ENCODE results near the gene ABLIM2. TPM values are rescaled to one million over a fixed set of nuclear protein-coding genes. Genes with fewer than 3 reads are reported as not detected.

The ABLIM2 gene
- total and polyA plus RNA-seq, 4 experiments from 2014 or later = 0.44 to 7.9 (median 3.8) TPM

DNA sequence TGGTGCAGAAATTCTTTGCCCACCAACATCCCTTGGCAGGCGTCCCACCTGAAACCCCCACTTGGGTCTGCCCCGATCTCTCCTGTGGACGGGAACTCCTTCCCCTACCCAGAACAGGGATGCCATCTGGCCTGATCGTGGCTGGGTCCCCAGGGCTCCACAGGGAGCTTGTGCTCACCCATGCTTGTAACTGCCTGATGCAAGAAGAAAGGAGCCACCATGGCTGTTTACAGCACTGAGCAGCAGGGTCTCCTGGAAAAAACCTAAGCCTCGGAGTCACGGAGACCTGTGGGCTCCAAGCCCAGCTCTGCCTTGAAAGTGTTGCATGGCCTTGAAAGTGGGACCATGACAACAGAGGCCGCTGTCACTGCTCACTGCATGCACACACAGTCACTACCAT, 117.4 kb downstream of the ABLIM2 start:
- no peaks in the 10 kb centered on the region for H3K27me3 ChIP-seq (ENCODE audit: insufficient read depth, low read length)

GRCh38 chr4:8040607-8041006, 118.0 kb downstream of the ABLIM2 start:
- no peak for DNase-seq
- no peaks in the 10 kb centered on the region for H3K27me3 ChIP-seq (ENCODE audit: insufficient read depth, low read length)
- H3K4me3 Mint-ChIP-seq = no peak overlapping the region
- H3K27ac Mint-ChIP-seq = no peak overlapping the region
- no peak overlapping the region for H3K4me3 ChIP-seq (ENCODE audit: low read length in 2 of 2)
- H3K36me3 ChIP-seq (ENCODE audit: insufficient read depth, low read length) = no peaks in the 10 kb centered on the region
- H3K27ac ChIP-seq (ENCODE audit: low read depth, low read length) = no peak overlapping the region
- H3K36me3 Mint-ChIP-seq = peaks cover 0 to 9% of the 10 kb centered on the region in 2 donors
- H3K9me3 Mint-ChIP-seq = peaks cover 0 to 2% (median 0%) of the 10 kb centered on the region in 8 donors
- H3K4me1 Mint-ChIP-seq = peaks cover 4 to 12% (median 7%) of the 10 kb centered on the region in 4 donors
- POLR2A ChIA-PET (ENCODE audit: partially characterized antibody) = no interaction called here
- H3K9me3 ChIP-seq (ENCODE audit: control insufficient read depth in 1 of 2, low read length in 2 of 2) = no peaks in the 10 kb centered on the region
- CTCF ChIA-PET (ENCODE audit: partially characterized antibody) = no interaction called here
- intact Hi-C loops (cut with micrococcal nuclease) = no loop called here
- H3K4me1 ChIP-seq (ENCODE audit: insufficient read depth, low read length) = peaks cover 5% of the 10 kb centered on the region
- H3K27me3 Mint-ChIP-seq = no peaks in the 10 kb centered on the region

More for the DNA sequence above, 117.4 kb downstream of the ABLIM2 start:
- no peak for DNase-seq
- H3K4me3 Mint-ChIP-seq = no peak overlapping the region
- Histone ChIP-seq H3K4me3 (ENCODE audit: low read length in 2 of 2) (no peak overlapping the region), H3K4me1 (ENCODE audit: insufficient read depth, low read length) (no peaks in the 10 kb centered on the region), H3K27ac (ENCODE audit: low read depth, low read length) (no peak overlapping the region), H3K9me3 (ENCODE audit: control insufficient read depth in 1 of 2, low read length in 2 of 2) (no peaks in the 10 kb centered on the region), H3K36me3 (ENCODE audit: insufficient read depth, low read length) (no peaks in the 10 kb centered on the region)
- peaks cover 0 to 9% of the 10 kb centered on the region in 2 donors for H3K36me3 Mint-ChIP-seq
- peaks cover 0 to 9% (median 3%) of the 10 kb centered on the region in 4 donors for H3K4me1 Mint-ChIP-seq
- intact Hi-C loops (cut with micrococcal nuclease) = no loop called here
- peaks cover 0 to 2% (median 0%) of the 10 kb centered on the region in 8 donors for H3K9me3 Mint-ChIP-seq
- ChIA-PET POLR2A (ENCODE audit: partially characterized antibody) (no interaction called here), CTCF (ENCODE audit: partially characterized antibody) (no interaction called here)
- H3K27me3 Mint-ChIP-seq = no peaks in the 10 kb centered on the region
- no peak overlapping the region for H3K27ac Mint-ChIP-seq

- peaks cover 0 to 9% of the 10 kb centered on the region in 2 donors for H3K36me3 Mint-ChIP-seq
Observed at GRCh38 chr4:8039853-8040252, 118.8 kb downstream of the ABLIM2 start.

GRCh38 chr4:8039290-8039689, 119.3 kb downstream of the ABLIM2 start:
- POLR2A ChIA-PET (ENCODE audit: partially characterized antibody) = interaction anchor here (0.6 kb wide), 1 partner anchor 22 kb away, joined by 3 read pairs; no protein-coding TSS in a partner anchor
- CTCF ChIA-PET (ENCODE audit: partially characterized antibody) = no interaction called here
- Histone ChIP-seq H3K4me3 (ENCODE audit: low read length in 2 of 2) (no peak overlapping the region), H3K27me3 (ENCODE audit: insufficient read depth, low read length) (no peaks in the 10 kb centered on the region), H3K9me3 (ENCODE audit: control insufficient read depth in 1 of 2, low read length in 2 of 2) (no peaks in the 10 kb centered on the region), H3K36me3 (ENCODE audit: insufficient read depth, low read length) (no peaks in the 10 kb centered on the region), H3K27ac (ENCODE audit: low read depth, low read length) (no peak overlapping the region), H3K4me1 (ENCODE audit: insufficient read depth, low read length) (peaks cover 11% of the 10 kb centered on the region)
- DNase-seq = no peak
- H3K27me3 Mint-ChIP-seq = no peaks in the 10 kb centered on the region
- H3K4me3 Mint-ChIP-seq = no peak overlapping the region
- no peak overlapping the region for H3K27ac Mint-ChIP-seq
- intact Hi-C loops (cut with micrococcal nuclease) = no loop called here
- peaks cover 10 to 18% (median 14%) of the 10 kb centered on the region in 4 donors for H3K4me1 Mint-ChIP-seq
- peaks cover 0 to 2% (median 0%) of the 10 kb centered on the region in 8 donors for H3K9me3 Mint-ChIP-seq
- H3K36me3 Mint-ChIP-seq = peaks cover 0 to 9% of the 10 kb centered on the region in 2 donors

More at GRCh38 chr4:8039853-8040252, 118.8 kb downstream of the ABLIM2 start:
- Histone ChIP-seq H3K27me3 (ENCODE audit: insufficient read depth, low read length) (no peaks in the 10 kb centered on the region), H3K4me1 (ENCODE audit: insufficient read depth, low read length) (peaks cover 11% of the 10 kb centered on the region), H3K4me3 (ENCODE audit: low read length in 2 of 2) (no peak overlapping the region), H3K27ac (ENCODE audit: low read depth, low read length) (no peak overlapping the region), H3K9me3 (ENCODE audit: control insufficient read depth in 1 of 2, low read length in 2 of 2) (no peaks in the 10 kb centered on the region), H3K36me3 (ENCODE audit: insufficient read depth, low read length) (no peaks in the 10 kb centered on the region)
- DNase-seq = no peak
- POLR2A ChIA-PET (ENCODE audit: partially characterized antibody) = no interaction called here
- CTCF ChIA-PET (ENCODE audit: partially characterized antibody) = no interaction called here
- H3K27me3 Mint-ChIP-seq = no peaks in the 10 kb centered on the region
- intact Hi-C loops (cut with micrococcal nuclease) = no loop called here
- peaks cover 0 to 2% (median 0%) of the 10 kb centered on the region in 8 donors for H3K9me3 Mint-ChIP-seq
- no peak overlapping the region for H3K27ac Mint-ChIP-seq
- H3K4me3 Mint-ChIP-seq = no peak overlapping the region
- H3K4me1 Mint-ChIP-seq = peaks cover 10 to 18% (median 14%) of the 10 kb centered on the region in 4 donors

- no peak overlapping the region for H3K27ac ChIP-seq (ENCODE audit: low read depth, low read length)
- peaks cover 0 to 9% of the 10 kb centered on the region in 2 donors for H3K36me3 Mint-ChIP-seq
- H3K9me3 Mint-ChIP-seq = peaks cover 0 to 2% (median 0%) of the 10 kb centered on the region in 8 donors
- no peaks in the 10 kb centered on the region for H3K27me3 ChIP-seq (ENCODE audit: insufficient read depth, low read length)
- intact Hi-C loops (cut with micrococcal nuclease) = no loop called here
- H3K9me3 ChIP-seq (ENCODE audit: control insufficient read depth in 1 of 2, low read length in 2 of 2) = no peaks in the 10 kb centered on the region
- no peak for DNase-seq
- no peak overlapping the region for H3K4me3 ChIP-seq (ENCODE audit: low read length in 2 of 2)
- H3K4me3 Mint-ChIP-seq = no peak overlapping the region
- peak overlapping the region in 1 of 7 donors; percentile 37 for H3K27ac Mint-ChIP-seq
- POLR2A ChIA-PET (ENCODE audit: partially characterized antibody) = interaction anchor here (0.6 kb wide), 1 partner anchor 21 kb away, joined by 3 read pairs; no protein-coding TSS in a partner anchor
- H3K27me3 Mint-ChIP-seq = no peaks in the 10 kb centered on the region
- peaks cover 10 to 18% (median 14%) of the 10 kb centered on the region in 4 donors for H3K4me1 Mint-ChIP-seq
- CTCF ChIA-PET (ENCODE audit: partially characterized antibody) = interaction anchor here (1.4 kb wide), 1 partner anchor 24 kb away, joined by 3 read pairs; no protein-coding TSS in a partner anchor
- peaks cover 11% of the 10 kb centered on the region for H3K4me1 ChIP-seq (ENCODE audit: insufficient read depth, low read length)
- H3K36me3 ChIP-seq (ENCODE audit: insufficient read depth, low read length) = no peaks in the 10 kb centered on the region
Observed at GRCh38 chr4:8038719-8039251, 119.8 kb downstream of the ABLIM2 start.

- peaks cover 10 to 18% (median 14%) of the 10 kb centered on the region in 4 donors for H3K4me1 Mint-ChIP-seq
- peaks cover 0 to 1% (median 0%) of the 10 kb centered on the region in 8 donors for H3K9me3 Mint-ChIP-seq
- H3K4me1 ChIP-seq (ENCODE audit: insufficient read depth, low read length) = peaks cover 11% of the 10 kb centered on the region
- no peaks in the 10 kb centered on the region for H3K27me3 Mint-ChIP-seq
- H3K36me3 ChIP-seq (ENCODE audit: insufficient read depth, low read length) = no peaks in the 10 kb centered on the region
- peaks cover 0 to 5% of the 10 kb centered on the region in 2 donors for H3K36me3 Mint-ChIP-seq
- no peak for DNase-seq
- no peaks in the 10 kb centered on the region for H3K27me3 ChIP-seq (ENCODE audit: insufficient read depth, low read length)
- H3K4me3 Mint-ChIP-seq = no peak overlapping the region
- H3K27ac Mint-ChIP-seq = no peak overlapping the region
- H3K27ac ChIP-seq (ENCODE audit: low read depth, low read length) = no peak overlapping the region
- ChIA-PET POLR2A (ENCODE audit: partially characterized antibody) (no interaction called here), CTCF (ENCODE audit: partially characterized antibody) (interaction anchor here (1.4 kb wide), 1 partner anchor 25 kb away, joined by 3 read pairs; no protein-coding TSS in a partner anchor)
- no peak overlapping the region for H3K4me3 ChIP-seq (ENCODE audit: low read length in 2 of 2)
- H3K9me3 ChIP-seq (ENCODE audit: control insufficient read depth in 1 of 2, low read length in 2 of 2) = no peaks in the 10 kb centered on the region
- intact Hi-C loops (cut with micrococcal nuclease) = no loop called here
Observed at GRCh38 chr4:8038083-8038482, 120.5 kb downstream of the ABLIM2 start.

DNA sequence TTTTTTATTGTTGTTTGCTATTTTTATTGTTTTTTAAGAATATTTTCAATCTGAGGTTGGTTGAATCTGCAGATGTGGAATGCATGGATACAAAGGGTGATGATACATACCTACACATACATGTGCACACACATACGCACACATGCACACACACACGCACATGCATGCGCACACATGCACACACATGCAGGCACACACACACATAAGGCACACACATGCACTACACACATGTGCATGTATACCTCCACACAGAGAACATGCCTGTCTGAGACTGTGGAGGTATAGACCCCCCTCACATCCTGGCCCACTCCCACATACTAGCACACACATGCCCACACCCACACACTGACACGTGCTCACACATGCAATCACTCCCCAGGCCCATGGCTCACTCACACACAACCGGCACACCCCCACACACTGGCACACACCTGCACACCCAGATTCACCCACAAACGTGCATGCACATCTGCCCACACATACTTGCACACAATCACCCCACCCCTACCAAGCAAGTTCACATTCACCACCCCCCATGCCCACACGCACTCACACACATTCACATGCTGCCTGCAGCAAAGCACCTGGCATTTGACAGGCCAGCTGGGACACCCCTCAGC, 121.4 kb downstream of the ABLIM2 start:
- POLR2A ChIA-PET (ENCODE audit: partially characterized antibody) = no interaction called here
- H3K4me1 ChIP-seq (ENCODE audit: insufficient read depth, low read length) = peaks cover 11% of the 10 kb centered on the region
- H3K27me3 ChIP-seq (ENCODE audit: insufficient read depth, low read length) = no peaks in the 10 kb centered on the region
- no peaks in the 10 kb centered on the region for H3K9me3 ChIP-seq (ENCODE audit: control insufficient read depth in 1 of 2, low read length in 2 of 2)
- Mint-ChIP-seq H3K9me3 (peaks cover 0 to 1% (median 0%) of the 10 kb centered on the region in 8 donors), H3K36me3 (peaks cover 0 to 4% of the 10 kb centered on the region in 2 donors), H3K27me3 (no peaks in the 10 kb centered on the region), H3K4me1 (peaks cover 10 to 18% (median 14%) of the 10 kb centered on the region in 4 donors), H3K27ac (no peak overlapping the region), H3K4me3 (no peak overlapping the region)
- intact Hi-C loops (cut with micrococcal nuclease) = no loop called here
- H3K27ac ChIP-seq (ENCODE audit: low read depth, low read length) = no peak overlapping the region
- CTCF ChIA-PET (ENCODE audit: partially characterized antibody) = interaction anchor here (1.4 kb wide), 1 partner anchor 26 kb away, joined by 3 read pairs; no protein-coding TSS in a partner anchor
- H3K4me3 ChIP-seq (ENCODE audit: low read length in 2 of 2) = no peak overlapping the region
- H3K36me3 ChIP-seq (ENCODE audit: insufficient read depth, low read length) = no peaks in the 10 kb centered on the region
- DNase-seq = no peak

Data from CD4-positive, alpha-beta memory T cell (primary cell).